ENCODE results near the gene TP53AIP1. TPM values are rescaled to one million over a fixed set of nuclear protein-coding genes. Genes with fewer than 3 reads are reported as not detected.
A peak's percentile ranks its signal among the peaks of the same experiment; 100 is the strongest.
"Not testable (repeated sequence)": the region's sequence is repeated elsewhere in the genome, so short reads cannot be mapped to it uniquely, and the experiment has no call there.

The TP53AIP1 gene
- total RNA-seq, 1 experiment from 2014 or later, result not detected

- DNase-seq (ENCODE audit: low read depth), result no peak
Measured at GRCh38 chr11:128926000-128926399, 16.7 kb downstream of the TP53AIP1 start.

GRCh38 chr11:128925250-128925600, 17.4 kb downstream of the TP53AIP1 start:
- DNase-seq (ENCODE audit: low read depth), result no peak

- DNase-seq (ENCODE audit: low read depth), result no peak
Measured at GRCh38 chr11:128924510-128925249, 18.0 kb downstream of the TP53AIP1 start.

GRCh38 chr11:128924104-128924503, 18.6 kb downstream of the TP53AIP1 start:
- DNase-seq (ENCODE audit: low read depth), result no peak

GRCh38 chr11:128921793-128922192, 20.9 kb downstream of the TP53AIP1 start:
- DNase-seq (ENCODE audit: low read depth), result no peak

GRCh38 chr11:128920666-128921065, 22.0 kb downstream of the TP53AIP1 start:
- DNase-seq (ENCODE audit: low read depth), result no peak

GRCh38 chr11:128919635-128920034, 23.0 kb downstream of the TP53AIP1 start:
- not testable (repeated sequence) for DNase-seq (ENCODE audit: low read depth)

- no peak for DNase-seq (ENCODE audit: low read depth)
Measured at GRCh38 chr11:128919216-128919615, 23.5 kb downstream of the TP53AIP1 start.

GRCh38 chr11:128917144-128917724, 25.4 kb downstream of the TP53AIP1 start:
- no peak for DNase-seq (ENCODE audit: low read depth)

GRCh38 chr11:128916681-128917080, 26.0 kb downstream of the TP53AIP1 start:
- DNase-seq (ENCODE audit: low read depth), result no peak

- no peak for DNase-seq (ENCODE audit: low read depth)
Measured at GRCh38 chr11:128916037-128916572, 26.6 kb downstream of the TP53AIP1 start.

GRCh38 chr11:128915149-128915521, 27.5 kb downstream of the TP53AIP1 start:
- DNase-seq (ENCODE audit: low read depth), result no peak

- DNase-seq (ENCODE audit: low read depth), result no peak
Measured at GRCh38 chr11:128914216-128915148, 28.2 kb downstream of the TP53AIP1 start.

- DNase-seq (ENCODE audit: low read depth), result no peak
Measured at GRCh38 chr11:128913806-128914205, 28.9 kb downstream of the TP53AIP1 start.

- no peak for DNase-seq (ENCODE audit: low read depth)
Measured at GRCh38 chr11:128911701-128912100, 31.0 kb downstream of the TP53AIP1 start.

- DNase-seq (ENCODE audit: low read depth), result no peak
Measured at GRCh38 chr11:128911239-128911638, 31.4 kb downstream of the TP53AIP1 start.

GRCh38 chr11:128910576-128910975, 32.1 kb downstream of the TP53AIP1 start:
- DNase-seq (ENCODE audit: low read depth), result no peak

GRCh38 chr11:128909438-128910125, 33.1 kb downstream of the TP53AIP1 start:
- DNase-seq (ENCODE audit: low read depth), result no peak

- peak; percentile 83 for DNase-seq (ENCODE audit: low read depth)
Measured at GRCh38 chr11:128908391-128909246, 34.1 kb downstream of the TP53AIP1 start.

- DNase-seq (ENCODE audit: low read depth), result no peak
Measured at GRCh38 chr11:128907585-128907984, 35.1 kb downstream of the TP53AIP1 start.

Data from M059J (cell line).